GM12874 (cell line): ENCODE data around the gene CA10.

Experiments used
- CTCF ChIP-seq: IDR thresholded peaks from 2 replicates; pipeline ENCODE4 v1.5.1; 2011; ENCODE audit warnings: low read depth, mild to moderate bottlenecking, control low read depth, low read length, moderate library complexity; ENCODE audit not compliant: insufficient read depth

CA10 gene

GRCh38 chr17:52143542-52143941 lies 15.0 kb downstream of the CA10 start:
- no peak for TF ChIP-seq CTCF

- TF ChIP-seq CTCF, result no peak
Observed at GRCh38 chr17:52140601-52141000, 17.9 kb downstream of the CA10 start.

- no peak for TF ChIP-seq CTCF
Observed at GRCh38 chr17:52138752-52139151, 19.8 kb downstream of the CA10 start.

GRCh38 chr17:52138350-52138749 lies 20.2 kb downstream of the CA10 start:
- TF ChIP-seq CTCF, result no peak

GRCh38 chr17:52136166-52136565 lies 22.3 kb downstream of the CA10 start:
- no peak for TF ChIP-seq CTCF

GRCh38 chr17:52134641-52135040 lies 23.9 kb downstream of the CA10 start:
- no peak for TF ChIP-seq CTCF

- TF ChIP-seq CTCF, result no peak
Observed at GRCh38 chr17:52128721-52129120, 29.8 kb downstream of the CA10 start.

- TF ChIP-seq CTCF, result no peak
Observed at GRCh38 chr17:52124993-52125392, 33.5 kb downstream of the CA10 start.
